Dermis lymphatic vessel endothelial cell (primary cell): Measurements from ENCODE around the gene CSNK2B. TPM values are rescaled to one million over a fixed set of nuclear protein-coding genes. Genes with fewer than 3 reads are reported as not detected.

Source experiments
- total RNA-seq: library from RNA; depleted of rRNA; stranded (reverse); fragments of >200 nt; gene quantifications from 2 replicates; pipeline ENCODE4 v1.2.1, GENCODE V29; 2014

The CSNK2B gene
- total RNA-seq: 71.8 and 77.7 TPM in 2 replicates

GRCh38 chr6:31665501-31666336, at the start of gene CSNK2B:
CSNK2B (plus strand) TSS chr6:31666080; CDS start chr6:31666832, 752 bp downstream.

GRCh38 chr6:31620586-31621319, 45.1 kb upstream of the CSNK2B start, which contains the start of gene PRRC2A:
PRRC2A (plus strand) TSS chr6:31620715; CDS start chr6:31622790, 2,075 bp downstream.

GRCh38 chr6:31655349-31656237, 10.3 kb upstream of the CSNK2B start, which contains the start of gene APOM:
APOM (plus strand) TSS chr6:31655894; CDS start chr6:31655967, 73 bp downstream.

GRCh38 chr6:31660381-31661261, 5.3 kb upstream of the CSNK2B start, which contains the start of gene C6orf47:
C6orf47 (minus strand) TSS chr6:31660778; CDS start chr6:31659947, 831 bp downstream.

GRCh38 chr6:31664790-31665500, 935 bp upstream of the CSNK2B start, which contains the start of gene GPANK1:
GPANK1 (minus strand) TSS chr6:31664997; CDS start chr6:31664478, 519 bp downstream.

GRCh38 chr6:31669676-31670075, 3.8 kb downstream of the CSNK2B start, which contains the start of gene LY6G5B:
LY6G5B (plus strand) TSS chr6:31669976; CDS start chr6:31670951, 975 bp downstream.

GRCh38 chr6:31680226-31681134, 14.6 kb downstream of the CSNK2B start, which contains the start of gene LY6G5C:
LY6G5C (minus strand) TSS chr6:31681067; CDS start chr6:31680373, 694 bp downstream.

GRCh38 chr6:31702819-31703716, 37.2 kb downstream of the CSNK2B start, which contains the start of gene ABHD16A:
ABHD16A (minus strand) TSS chr6:31703324; CDS start chr6:31703281, 43 bp downstream.

GRCh38 chr6:31706599-31706998, 40.7 kb downstream of the CSNK2B start, which contains the start of gene LY6G6F:
LY6G6F (plus strand) TSS chr6:31706866; CDS start chr6:31706907, 41 bp downstream.

GRCh38 chr6:31715022-31715958, 49.4 kb downstream of the CSNK2B start, which contains the start of gene LY6G6D:
LY6G6D (plus strand) TSS chr6:31715348; CDS start chr6:31715356, 8 bp downstream.

Other genes with a start within 250 kb of the CSNK2B start
- 7.5 and 7.9 TPM in 2 replicates for gene MICB, start 167.9 kb upstream of the CSNK2B start, total RNA-seq
- gene MCCD1, start 137.1 kb upstream of the CSNK2B start, total RNA-seq: not detected in 2 replicates
- 269 and 380 TPM in 2 replicates for gene DDX39B, start 124.1 kb upstream of the CSNK2B start, total RNA-seq
- gene ATP6V1G2, start 119.5 kb upstream of the CSNK2B start, total RNA-seq: 0.11 and 0.17 TPM in 2 replicates
- gene NFKBIL1, start 118.5 kb upstream of the CSNK2B start, total RNA-seq: 25.3 and 25.9 TPM in 2 replicates
- gene LTA, start 93.8 kb upstream of the CSNK2B start, total RNA-seq: not detected in 2 replicates
- gene TNF, start 90.5 kb upstream of the CSNK2B start, total RNA-seq: not detected in 2 replicates
- gene LTB, start 83.7 kb upstream of the CSNK2B start, total RNA-seq: 2.9 and 3.2 TPM in 2 replicates
- gene LST1, start 79.8 kb upstream of the CSNK2B start, total RNA-seq: 0.11 and 0.26 TPM in 2 replicates
- gene NCR3, start 73.1 kb upstream of the CSNK2B start, total RNA-seq: not detected in 2 replicates
- 0.17 TPM in 1 of 2 replicates, not detected in the other for gene AIF1, start 50.8 kb upstream of the CSNK2B start, total RNA-seq
- gene PRRC2A, start 45.4 kb upstream of the CSNK2B start, total RNA-seq: 21.8 and 25.5 TPM in 2 replicates
- 105 and 110 TPM in 2 replicates for gene BAG6, start 13.4 kb upstream of the CSNK2B start, total RNA-seq
- 0.52 and 0.54 TPM in 2 replicates for gene APOM, start 10.2 kb upstream of the CSNK2B start, total RNA-seq
- 22.6 and 24.2 TPM in 2 replicates for gene C6orf47, start 5.3 kb upstream of the CSNK2B start, total RNA-seq
- gene GPANK1, start 1.1 kb upstream of the CSNK2B start, total RNA-seq: 14.0 and 14.5 TPM in 2 replicates
- gene LY6G5B, start 3.9 kb downstream of the CSNK2B start, total RNA-seq: 1.4 and 1.9 TPM in 2 replicates
- 1.4 and 1.5 TPM in 2 replicates for gene LY6G5C, start 15.0 kb downstream of the CSNK2B start, total RNA-seq
- 52.7 and 62.4 TPM in 2 replicates for gene ABHD16A, start 37.2 kb downstream of the CSNK2B start, total RNA-seq
- gene LY6G6F, start 40.8 kb downstream of the CSNK2B start, total RNA-seq: not detected in 2 replicates
- not detected in 2 replicates for gene LY6G6D, start 49.3 kb downstream of the CSNK2B start, total RNA-seq
- not detected in 2 replicates for gene LY6G6C, start 55.7 kb downstream of the CSNK2B start, total RNA-seq
- gene MPIG6B, start 57.3 kb downstream of the CSNK2B start, total RNA-seq: not detected in 2 replicates
- gene DDAH2, start 63.2 kb downstream of the CSNK2B start, total RNA-seq: 122 and 139 TPM in 2 replicates
- 545 and 566 TPM in 2 replicates for gene CLIC1, start 70.5 kb downstream of the CSNK2B start, total RNA-seq
- gene MSH5, start 73.9 kb downstream of the CSNK2B start, total RNA-seq: 2.3 and 3.0 TPM in 2 replicates
- 2.2 and 8.0 TPM in 2 replicates for gene SAPCD1, start 96.6 kb downstream of the CSNK2B start, total RNA-seq
- gene VWA7, start 111.2 kb downstream of the CSNK2B start, total RNA-seq: 0.09 and 0.22 TPM in 2 replicates
- 31.2 and 36.4 TPM in 2 replicates for gene VARS1, start 129.7 kb downstream of the CSNK2B start, total RNA-seq
- 22.2 and 26.3 TPM in 2 replicates for gene LSM2, start 140.9 kb downstream of the CSNK2B start, total RNA-seq
- gene HSPA1L, start 149.2 kb downstream of the CSNK2B start, total RNA-seq: 1.2 and 1.5 TPM in 2 replicates
- gene HSPA1A, start 149.5 kb downstream of the CSNK2B start, total RNA-seq: 78.6 and 81.2 TPM in 2 replicates
- gene HSPA1B, start 161.7 kb downstream of the CSNK2B start, total RNA-seq: 16.9 and 34.6 TPM in 2 replicates
- 43.3 and 54.0 TPM in 2 replicates for gene NEU1, start 196.7 kb downstream of the CSNK2B start, total RNA-seq
- gene SLC44A4, start 212.9 kb downstream of the CSNK2B start, total RNA-seq: not detected in 2 replicates
- gene EHMT2, start 231.6 kb downstream of the CSNK2B start, total RNA-seq: 24.9 and 29.6 TPM in 2 replicates
- gene ZBTB12, start 236.0 kb downstream of the CSNK2B start, total RNA-seq: 2.4 and 2.8 TPM in 2 replicates